Renal cortex interstitium (tissue), 11 donors: Measurements from ENCODE around the gene ID2. TPM values are rescaled to one million over a fixed set of nuclear protein-coding genes. Genes with fewer than 3 reads are reported as not detected.
"Not testable (repeated sequence)": the region's sequence is repeated elsewhere in the genome, so short reads cannot be mapped to it uniquely, and the experiment has no call there.

Experiments
- DNase-seq, 11 donors: peaks; one replicate each; pipeline ENCODE4 v3.0.0-alpha.2; 2013; ENCODE audit warnings: low read depth in 9 of 11, low spot score in 4 of 11; ENCODE audit errors: extremely low read depth in 1 of 11
- polyA plus RNA-seq, 3 donors: library from polyadenylated mRNA; unstranded; fragments of 120-200 nt; gene quantifications; one replicate each; pipeline ENCODE4 v1.2.1, GENCODE V29; 2013; ENCODE audit not compliant: insufficient read length in 3 of 3

Gene ID2
- polyA plus RNA-seq, 3 donors, result 284 to 313 (median 296) TPM

- no peak for DNase-seq
These were observed 20.0 kb downstream of the ID2 start for GRCh38 chr2:8701681-8702379.

- DNase-seq, result no peak
These were observed 23.1 kb downstream of the ID2 start for GRCh38 chr2:8704906-8705305.

- no peak for DNase-seq
These were observed 27.8 kb downstream of the ID2 start for GRCh38 chr2:8709611-8710010.

- DNase-seq, result no peak
These were observed 29.1 kb downstream of the ID2 start for GRCh38 chr2:8710951-8711350.

- DNase-seq, result no peak
These were observed 32.4 kb downstream of the ID2 start for GRCh38 chr2:8714283-8714682.

GRCh38 chr2:8714971-8715370 lies 33.1 kb downstream of the ID2 start:
- DNase-seq, result no peak

GRCh38 chr2:8719528-8719927 lies 37.7 kb downstream of the ID2 start:
- no peak for DNase-seq

GRCh38 chr2:8720741-8721140 lies 38.9 kb downstream of the ID2 start:
- no peak for DNase-seq

GRCh38 chr2:8721410-8721809 lies 39.6 kb downstream of the ID2 start:
- no peak for DNase-seq

GRCh38 chr2:8722986-8723385 lies 41.1 kb downstream of the ID2 start:
- DNase-seq, result no peak

- no peak for DNase-seq
These were observed 44.0 kb downstream of the ID2 start for GRCh38 chr2:8725838-8726237.

GRCh38 chr2:8728305-8729015 lies 46.6 kb downstream of the ID2 start:
- DNase-seq, result no peak

- not testable (repeated sequence) for DNase-seq
These were observed 47.2 kb downstream of the ID2 start for GRCh38 chr2:8729101-8729500.

GRCh38 chr2:8729939-8730338 lies 48.1 kb downstream of the ID2 start:
- no peak for DNase-seq

GRCh38 chr2:8732601-8733000 lies 50.7 kb downstream of the ID2 start:
- DNase-seq, result no peak

Other genes starting within 250 kb of the ID2 start
- gene KIDINS220, start 155.6 kb downstream of the ID2 start, polyA plus RNA-seq, result 100 to 1,000 TPM in 1 of 3 donors, 10 to 100 TPM in 2; 83.9 to 103 (median 88.5) TPM